ENCODE results near the gene IPO13.

IPO13 gene

DNA sequence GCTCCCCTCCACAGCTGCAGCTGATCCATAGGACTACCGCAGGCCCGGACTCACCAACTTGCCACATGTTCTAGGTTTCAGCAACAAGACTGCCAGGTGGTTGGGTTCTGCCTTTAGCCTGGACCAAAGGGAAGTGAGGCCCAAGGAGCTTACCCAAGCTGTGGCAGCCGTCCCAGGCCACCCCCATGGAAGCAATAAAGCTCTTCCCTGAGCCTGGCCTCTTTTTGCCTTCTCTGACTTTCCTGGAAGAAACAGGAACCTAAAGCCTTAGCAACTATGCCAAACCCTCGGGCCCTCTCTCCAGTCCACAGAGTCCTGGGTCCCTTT lies 15.8 kb upstream of the IPO13 start:
- DNase-seq, result no peak

DNA sequence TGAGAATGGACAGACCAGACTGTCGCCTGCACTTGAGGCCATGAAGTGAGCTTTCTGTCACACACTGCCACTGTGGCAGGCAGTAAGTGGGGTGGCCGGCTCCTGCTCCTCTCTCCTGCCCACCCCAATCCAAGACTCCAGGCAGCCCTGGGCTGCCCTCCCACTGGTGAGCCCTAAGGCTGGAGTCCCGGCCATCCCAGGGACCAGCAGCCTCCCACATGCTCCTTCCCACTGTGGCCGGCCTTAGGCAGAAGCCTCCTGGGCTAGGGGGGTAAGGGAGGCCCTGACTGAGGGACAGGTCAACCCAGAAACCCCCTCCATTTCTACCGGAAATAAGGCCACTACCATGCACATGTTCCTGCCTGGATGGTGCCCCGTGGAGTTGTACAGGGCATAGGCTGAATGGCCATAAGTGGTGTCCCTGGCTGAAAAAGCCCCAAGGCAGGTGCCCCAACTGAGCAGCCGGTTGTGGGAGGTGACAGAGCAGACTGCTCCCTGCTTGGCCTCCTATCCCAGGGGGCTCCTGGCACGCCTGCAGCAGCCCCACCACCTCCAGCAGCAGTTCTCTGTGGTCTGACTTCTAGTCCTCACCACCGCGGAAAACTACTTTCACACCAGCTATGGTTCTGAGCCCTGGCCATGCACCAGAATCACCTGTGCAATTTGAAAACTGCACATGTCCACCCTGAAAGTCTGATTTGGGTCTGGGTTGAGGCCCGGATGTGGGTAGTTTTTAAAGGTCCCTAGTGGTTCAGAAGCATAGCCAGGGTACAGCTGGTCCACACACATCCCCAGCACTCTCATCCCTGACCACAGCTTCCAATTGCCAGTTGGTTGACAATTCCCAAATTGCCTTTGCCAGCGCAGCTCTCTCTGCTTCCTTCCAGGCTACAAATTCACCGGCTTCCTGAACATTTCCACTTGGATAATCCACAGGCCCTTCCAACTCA lies 14.8 kb upstream of the IPO13 start:
- DNase-seq, result no peak

DNA sequence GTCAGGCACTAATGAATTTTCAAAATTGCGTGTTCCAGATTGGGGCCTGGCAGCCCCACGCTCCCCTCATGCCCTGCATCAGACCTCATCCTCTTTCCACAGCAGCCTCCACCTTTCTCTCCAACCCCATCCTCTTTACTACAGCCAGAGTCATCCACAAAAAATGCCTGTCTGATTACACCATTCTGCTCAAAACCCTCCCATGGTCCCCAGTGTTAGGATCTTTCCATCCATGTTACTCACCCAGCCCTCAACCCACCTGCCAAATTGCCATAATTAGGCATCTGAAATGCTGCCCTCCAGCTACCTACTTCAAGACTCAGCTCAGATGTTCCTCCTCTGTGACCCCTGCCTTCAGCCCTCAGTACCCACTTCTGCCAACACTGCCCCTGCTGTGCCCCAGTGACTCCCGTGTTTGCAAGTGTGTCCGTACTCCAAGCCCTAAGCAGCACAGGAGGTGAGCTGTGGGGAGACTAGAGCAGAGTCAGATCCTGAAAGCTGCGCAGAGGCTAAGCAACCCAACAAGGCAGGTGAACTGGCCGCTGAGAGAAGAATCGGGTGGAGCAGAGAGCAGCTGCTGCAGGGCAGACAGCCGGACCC lies 13.9 kb upstream of the IPO13 start:
- DNase-seq, result no peak

DNA sequence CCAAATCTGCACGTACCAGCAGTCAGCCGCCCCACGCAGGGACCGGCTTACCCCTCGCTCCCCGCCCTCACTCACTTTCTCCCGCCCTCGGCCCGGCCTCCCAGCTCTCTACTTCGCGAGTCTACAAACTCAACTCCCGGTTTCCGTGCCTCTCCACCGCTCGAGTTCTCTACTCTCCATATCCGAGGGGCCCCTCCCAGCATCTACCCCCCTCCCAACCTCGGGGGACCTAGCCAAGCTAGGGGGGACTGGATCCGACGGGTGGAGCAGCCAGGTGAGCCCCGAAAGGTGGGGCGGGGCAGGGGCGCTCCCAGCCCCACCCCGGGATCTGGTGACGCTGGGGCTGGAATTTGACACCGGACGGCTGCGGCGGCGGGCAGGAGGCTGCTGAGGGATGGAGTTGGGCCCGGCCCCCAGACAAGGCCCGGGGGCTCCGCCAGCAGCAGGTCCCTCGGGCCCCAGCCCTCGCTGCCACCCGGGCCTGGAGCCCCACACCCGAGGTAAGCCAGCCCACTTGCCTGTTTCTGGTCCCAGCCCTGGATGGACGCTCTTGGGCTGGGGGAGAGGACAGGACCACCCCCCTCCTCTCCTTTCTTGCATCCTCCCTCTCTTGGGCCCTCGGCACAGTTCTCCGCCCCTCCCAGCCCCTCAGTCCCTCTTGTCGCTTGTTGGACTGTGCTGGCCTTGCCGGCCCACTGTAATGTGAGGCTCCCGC lies 13.2 kb upstream of the IPO13 start, which contains the start of gene ARTN:
ARTN (plus strand) TSS at position 416 of the 715 bp plus-strand sequence. CDS start 1,856 bp downstream, outside the sequence.
- DNase-seq, result no peak

DNA sequence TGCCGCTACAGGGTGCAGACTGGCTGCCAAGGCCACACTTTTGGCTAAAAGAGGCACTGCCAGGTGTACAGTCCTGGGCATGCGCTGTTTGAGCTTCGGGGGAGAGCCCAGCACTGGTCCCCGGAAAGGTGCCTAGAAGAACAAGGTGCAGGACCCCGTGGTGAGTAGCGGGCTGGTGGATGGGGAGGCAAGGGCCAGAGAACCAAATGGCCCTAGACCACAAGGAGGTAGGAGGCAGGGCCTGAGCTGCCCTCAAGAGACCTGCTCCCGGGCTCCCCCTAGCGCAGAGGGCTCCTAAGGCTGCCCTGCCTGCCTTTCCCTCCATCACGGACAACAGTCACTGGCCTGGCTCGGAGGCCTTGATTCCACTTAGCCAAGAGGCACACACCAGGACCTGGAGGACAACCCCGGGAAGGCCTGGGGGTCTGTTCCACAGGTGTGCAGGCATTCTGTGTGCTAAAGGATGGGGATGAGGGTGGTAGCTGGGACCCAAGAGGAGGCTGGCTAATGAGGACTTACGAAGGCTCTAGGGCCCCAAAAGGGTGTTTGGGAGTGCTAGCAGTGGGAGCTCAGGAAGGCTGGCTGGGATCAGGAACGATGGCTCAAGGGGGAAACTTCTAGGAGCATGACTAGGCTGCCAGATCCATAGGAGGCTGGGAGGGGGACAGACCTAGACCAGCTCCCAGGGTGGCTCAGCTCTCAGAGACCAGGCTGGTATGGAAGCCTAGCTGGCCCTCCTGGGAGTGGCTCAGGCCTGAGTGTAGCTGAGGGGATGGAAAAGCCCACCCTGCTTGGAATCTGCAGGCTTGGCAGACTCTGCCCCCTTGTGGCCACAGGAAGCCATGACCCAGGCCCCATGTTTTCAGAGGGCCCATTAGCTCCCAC lies 12.4 kb upstream of the IPO13 start:
- DNase-seq, result no peak

DNA sequence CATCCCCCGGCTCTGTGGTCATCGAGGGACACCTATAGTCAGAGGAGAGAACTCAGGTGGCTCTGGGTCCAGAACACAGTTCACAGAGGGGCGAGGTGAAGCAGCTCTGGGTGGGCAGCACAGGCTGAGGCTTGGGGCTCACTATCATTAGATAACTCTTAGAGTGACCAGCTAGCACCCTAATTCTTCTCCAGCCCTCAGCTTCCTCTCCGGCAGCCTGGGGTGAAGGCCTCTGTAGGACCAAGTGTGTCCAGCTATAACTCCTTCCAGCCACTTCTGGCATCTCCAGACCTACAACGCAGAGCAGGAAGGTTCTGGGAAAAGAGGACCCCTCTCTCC lies 11.8 kb upstream of the IPO13 start:
- no peak for DNase-seq

DNA sequence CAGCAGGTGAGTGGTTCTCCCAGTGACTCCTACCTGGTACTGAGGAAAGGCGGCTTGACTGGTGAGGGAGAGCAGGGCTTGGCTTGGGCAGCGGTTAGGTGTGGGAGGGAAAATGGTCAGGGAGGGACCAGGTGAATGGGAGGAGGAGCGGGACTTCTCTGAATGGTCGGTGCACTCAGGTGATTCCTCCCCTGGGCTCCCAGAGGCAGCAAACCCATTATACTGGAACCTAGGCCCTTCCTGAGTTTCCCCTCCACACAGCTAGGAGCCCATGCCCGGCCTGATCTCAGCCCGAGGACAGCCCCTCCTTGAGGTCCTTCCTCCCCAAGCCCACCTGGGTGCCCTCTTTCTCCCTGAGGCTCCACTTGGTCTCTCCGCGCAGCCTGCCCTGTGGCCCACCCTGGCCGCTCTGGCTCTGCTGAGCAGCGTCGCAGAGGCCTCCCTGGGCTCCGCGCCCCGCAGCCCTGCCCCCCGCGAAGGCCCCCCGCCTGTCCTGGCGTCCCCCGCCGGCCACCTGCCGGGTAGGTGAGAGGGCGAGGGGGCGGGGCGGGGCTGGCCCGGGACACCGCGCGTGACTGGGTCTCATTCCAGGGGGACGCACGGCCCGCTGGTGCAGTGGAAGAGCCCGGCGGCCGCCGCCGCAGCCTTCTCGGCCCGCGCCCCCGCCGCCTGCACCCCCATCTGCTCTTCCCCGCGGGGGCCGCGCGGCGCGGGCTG lies 10.9 kb upstream of the IPO13 start:
- DNase-seq, result no peak

DNA sequence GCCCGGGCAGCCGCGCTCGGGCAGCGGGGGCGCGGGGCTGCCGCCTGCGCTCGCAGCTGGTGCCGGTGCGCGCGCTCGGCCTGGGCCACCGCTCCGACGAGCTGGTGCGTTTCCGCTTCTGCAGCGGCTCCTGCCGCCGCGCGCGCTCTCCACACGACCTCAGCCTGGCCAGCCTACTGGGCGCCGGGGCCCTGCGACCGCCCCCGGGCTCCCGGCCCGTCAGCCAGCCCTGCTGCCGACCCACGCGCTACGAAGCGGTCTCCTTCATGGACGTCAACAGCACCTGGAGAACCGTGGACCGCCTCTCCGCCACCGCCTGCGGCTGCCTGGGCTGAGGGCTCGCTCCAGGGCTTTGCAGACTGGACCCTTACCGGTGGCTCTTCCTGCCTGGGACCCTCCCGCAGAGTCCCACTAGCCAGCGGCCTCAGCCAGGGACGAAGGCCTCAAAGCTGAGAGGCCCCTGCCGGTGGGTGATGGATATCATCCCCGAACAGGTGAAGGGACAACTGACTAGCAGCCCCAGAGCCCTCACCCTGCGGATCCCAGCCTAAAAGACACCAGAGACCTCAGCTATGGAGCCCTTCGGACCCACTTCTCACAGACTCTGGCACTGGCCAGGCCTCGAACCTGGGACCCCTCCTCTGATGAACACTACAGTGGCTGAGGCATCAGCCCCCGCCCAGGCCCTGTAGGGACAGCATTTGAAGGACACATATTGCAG lies 10.2 kb upstream of the IPO13 start:
- DNase-seq, result no peak

DNA sequence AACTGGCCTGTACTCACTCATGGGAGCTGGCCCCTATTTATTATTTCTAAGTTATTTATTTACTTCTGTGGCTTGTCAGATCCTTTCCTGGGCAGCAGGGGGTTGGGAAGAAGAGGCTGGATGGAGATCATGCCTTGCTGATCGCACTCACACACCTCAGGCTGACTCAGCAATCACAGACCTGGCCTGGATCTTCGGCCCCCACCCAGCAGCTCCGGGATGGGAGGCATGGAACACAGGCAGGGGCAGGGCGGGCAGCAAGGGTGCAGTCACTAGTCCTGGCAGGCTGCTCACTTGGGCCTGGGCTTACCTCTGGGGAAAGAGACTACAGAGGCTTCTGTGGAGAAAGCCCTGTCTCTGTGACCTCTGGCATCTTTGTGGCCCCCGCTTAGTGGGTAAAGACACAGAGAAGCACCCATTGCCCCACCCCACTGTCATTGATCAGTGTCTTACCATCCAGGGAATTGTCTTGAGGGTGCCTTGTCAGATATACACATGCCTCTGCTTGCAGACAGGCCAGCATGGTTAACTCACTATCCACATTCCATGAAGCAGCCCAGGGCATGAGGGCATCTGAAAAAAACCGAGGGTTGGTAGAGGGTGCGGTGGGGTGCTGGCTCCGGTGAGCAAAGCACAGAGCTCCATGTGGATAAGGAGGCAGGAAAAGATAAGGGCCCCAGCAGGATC lies 9.4 kb upstream of the IPO13 start:
- no peak for DNase-seq

DNA sequence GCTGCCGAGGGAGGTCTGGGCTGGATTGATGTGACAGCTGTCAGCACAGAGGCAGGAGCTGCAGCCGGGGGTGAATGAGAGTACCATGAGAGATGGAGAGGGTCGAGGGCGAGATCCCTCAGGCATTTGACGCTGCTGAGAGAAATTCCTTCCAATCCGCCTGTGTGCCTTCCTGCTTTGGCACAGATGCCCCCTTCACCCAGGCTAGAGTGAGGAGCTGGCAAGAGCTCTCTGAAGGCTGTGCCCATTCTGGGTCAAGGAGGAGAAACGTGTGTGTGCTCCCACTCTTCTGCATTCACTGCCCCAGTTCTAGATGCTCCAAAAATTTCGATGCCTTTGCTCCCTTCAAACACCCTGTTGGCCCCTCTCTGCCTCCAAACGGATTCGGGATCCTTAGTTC lies 8.4 kb upstream of the IPO13 start:
- DNase-seq, result no peak

DNA sequence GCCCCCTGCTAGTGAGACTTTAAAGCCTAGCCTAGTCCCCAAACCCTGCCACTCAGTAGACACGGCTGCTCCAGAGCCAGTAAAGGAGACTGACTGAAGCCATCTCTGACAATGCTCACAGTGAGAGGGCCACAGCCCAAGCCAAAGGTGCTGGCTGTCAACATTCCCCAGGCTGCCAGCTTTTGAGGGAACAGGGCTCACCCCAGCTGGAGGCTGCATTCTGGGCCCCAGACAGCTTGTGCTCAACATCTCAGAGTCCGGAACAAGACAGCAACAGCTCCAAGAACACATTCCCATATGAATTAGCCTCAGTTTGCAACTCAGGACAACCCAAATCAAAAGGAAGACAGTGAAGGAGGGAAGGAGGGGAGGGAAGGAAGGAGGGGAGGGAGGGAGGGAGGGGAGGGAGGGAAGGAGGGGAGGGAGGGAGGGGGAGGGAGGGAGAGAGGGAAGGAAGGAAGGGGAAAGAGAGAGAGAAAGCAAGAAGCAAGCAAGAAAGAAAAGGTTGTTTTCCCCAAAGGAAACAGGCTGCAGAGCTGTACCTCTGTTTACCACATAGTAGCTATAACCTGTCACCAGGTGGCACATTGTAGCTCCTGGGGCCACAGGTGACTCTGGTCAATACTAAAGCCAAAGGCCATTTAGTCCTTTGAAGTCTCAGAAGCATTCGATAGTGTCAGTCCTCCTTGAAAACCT lies 7.7 kb upstream of the IPO13 start:
- DNase-seq, result no peak

DNA sequence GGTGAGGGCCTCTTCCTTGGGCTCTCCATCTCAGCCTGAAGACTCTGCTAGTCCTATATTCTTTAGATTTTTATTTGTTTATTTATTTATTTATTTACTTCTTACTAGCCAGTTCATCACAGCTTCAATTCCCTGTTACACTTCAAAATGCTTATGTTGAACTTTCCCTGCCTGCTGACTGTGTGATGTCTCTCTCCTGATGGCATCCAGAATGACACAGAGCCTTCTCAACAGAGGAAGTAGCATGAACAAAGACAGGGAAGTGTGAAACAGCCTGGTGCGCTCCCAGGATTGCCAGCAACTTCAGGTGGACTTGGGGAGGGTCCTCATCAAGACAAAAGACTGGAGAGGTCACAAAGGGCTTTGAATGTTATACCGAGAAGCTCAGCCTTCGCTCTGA lies 4.3 kb upstream of the IPO13 start:
- no peak for DNase-seq

DNA sequence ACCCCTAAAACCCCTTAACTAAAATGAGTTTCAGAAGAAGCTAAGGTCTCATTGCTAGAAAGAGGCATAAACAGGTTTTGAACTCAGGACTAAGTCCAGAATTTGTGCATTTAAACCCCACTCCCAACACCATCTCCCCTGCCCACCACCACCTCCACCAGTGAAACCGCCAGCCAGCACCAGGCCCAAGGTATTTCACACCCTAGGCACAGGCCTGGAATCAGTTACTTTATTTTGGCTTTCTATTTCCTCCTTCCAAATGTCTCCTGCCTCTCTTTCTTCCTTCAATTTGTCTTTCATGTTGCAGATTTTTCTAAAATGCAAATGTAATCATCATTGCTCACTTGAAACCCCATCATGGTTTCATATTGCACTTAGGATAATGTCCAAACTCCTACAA lies 1.9 kb upstream of the IPO13 start:
- no peak for DNase-seq

DNA sequence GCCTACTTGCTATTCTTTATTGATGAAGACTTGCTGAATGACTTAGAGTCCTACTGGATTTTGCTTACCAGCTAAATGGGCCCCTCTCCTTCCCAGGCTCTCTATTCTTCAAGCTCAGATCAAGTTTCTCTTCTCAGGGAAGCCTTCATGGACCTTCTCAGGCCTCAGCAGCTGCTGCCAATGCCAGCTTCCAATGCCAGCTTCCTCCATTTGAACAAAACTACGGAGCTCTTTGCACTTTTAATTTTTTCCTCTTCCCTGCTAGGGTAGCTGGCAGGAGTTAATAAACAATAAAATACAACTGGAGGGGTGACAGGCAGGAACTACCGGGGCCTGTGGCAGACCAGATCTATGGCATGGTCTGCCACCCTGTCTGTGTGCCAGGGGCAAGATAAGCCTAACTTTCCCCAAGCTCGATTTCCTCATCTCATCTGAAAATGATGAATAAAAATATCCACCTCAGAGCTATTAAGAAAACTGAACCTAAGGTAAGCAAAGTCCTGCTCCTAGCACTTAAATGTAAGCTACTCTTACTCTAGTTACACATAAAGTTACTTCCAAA lies 995 bp upstream of the IPO13 start:
- DNase-seq, result no peak

DNA sequence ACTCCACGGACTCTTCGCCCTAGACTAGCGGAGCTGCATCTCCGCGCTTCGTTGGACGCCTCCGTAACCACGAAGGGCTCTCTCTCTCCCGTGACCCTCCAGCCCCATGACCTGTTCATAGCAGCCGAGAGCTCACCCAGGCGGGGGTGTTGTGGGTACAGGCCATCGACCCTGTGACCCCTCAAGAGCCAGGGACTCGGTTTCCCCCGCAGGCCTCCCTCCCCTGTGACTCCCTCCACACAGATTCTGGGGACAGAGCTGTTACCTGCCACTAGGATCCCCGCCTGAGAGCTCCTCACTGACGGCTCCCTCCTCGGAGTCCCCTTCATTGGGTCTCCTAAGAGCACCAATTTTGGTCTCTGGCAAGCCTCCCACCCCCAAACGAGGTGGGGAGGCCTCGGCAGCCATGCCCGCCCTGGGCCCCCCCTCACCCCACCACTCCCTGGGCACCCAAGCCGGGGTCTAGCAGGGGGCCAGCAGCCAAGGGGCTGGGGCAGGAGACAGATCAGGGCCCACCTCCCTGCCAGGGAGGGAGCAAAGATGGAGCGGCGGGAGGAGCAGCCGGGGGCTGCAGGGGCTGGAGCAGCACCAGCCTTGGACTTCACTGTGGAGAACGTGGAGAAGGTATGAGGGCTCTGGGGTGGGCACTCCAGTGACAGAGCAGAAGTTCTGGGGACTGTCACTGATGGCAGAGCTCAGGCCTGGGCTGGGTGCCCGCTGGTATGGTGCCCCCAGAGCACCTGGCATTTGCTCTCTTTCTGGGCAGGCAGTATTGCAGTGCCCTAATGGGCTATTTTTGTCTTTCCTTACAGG lies 517 bp downstream of the IPO13 start:
- no peak for DNase-seq

DNA sequence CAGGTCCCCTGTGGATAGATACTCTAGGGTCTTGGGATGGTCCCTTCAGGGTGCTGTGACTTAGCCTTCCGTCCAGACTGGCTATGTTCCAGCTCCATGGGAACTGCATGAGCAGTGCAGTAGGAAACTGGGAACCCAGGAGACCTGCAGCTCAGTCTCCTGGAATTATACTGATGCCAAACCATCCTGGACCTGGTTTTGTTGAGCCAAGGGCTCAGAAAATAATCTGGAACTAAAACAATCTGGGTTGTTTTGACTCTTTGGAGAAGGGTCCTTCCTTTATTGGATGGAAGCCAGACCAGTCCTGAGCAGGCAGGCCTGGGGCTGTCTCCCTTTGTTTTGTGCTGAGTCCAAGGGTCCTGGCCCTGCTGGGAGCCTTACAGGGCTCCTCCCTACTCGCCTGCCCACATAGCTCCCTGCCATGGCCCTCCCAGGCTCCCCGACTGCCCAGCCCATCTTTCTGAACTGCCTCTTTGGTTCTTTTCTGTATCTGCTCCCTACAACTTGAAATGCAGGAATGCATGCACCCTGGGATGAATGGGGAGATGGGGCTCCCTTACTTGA lies 1.2 kb downstream of the IPO13 start:
- DNase-seq, result no peak

DNA sequence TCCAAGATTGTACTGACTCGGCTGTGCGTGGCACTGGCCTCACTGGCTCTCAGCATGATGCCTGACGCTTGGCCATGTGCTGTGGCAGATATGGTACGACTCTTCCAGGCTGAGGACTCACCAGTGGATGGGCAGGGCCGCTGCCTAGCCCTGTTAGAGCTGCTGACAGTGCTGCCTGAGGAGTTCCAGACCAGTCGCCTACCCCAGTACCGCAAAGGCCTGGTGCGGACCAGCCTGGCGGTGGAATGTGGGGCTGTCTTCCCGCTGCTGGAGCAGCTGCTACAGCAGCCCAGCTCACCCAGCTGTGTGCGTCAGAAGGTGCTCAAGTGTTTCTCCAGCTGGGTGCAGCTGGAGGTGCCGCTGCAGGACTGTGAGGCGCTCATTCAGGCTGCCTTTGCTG lies 2.9 kb downstream of the IPO13 start:
- no peak for DNase-seq
